OCI-LY1 (cell line): ENCODE measurements around the gene GORAB.

Source experiments
- EZH2 ChIP-seq: fragments of 200-600 bp; sonication (generic), shearing (Covaris generic); IDR thresholded peaks from 2 replicates; pipeline ENCODE4 v1.8.0; 2017; ENCODE audit warnings: borderline replicate concordance, mixed run types, mild to moderate bottlenecking, antibody characterized with exemption, low read length, moderate library complexity, mixed read lengths
- TF ChIP-seq, protein P1 (sequence below): fragments of 200-600 bp; sonication (generic), shearing (Covaris generic); IDR thresholded peaks from 2 replicates; pipeline ENCODE4 v1.5.1; 2017; ENCODE audit warnings: mild to moderate bottlenecking, antibody characterized with exemption, low read length, moderate library complexity, mixed read lengths

DNA sequence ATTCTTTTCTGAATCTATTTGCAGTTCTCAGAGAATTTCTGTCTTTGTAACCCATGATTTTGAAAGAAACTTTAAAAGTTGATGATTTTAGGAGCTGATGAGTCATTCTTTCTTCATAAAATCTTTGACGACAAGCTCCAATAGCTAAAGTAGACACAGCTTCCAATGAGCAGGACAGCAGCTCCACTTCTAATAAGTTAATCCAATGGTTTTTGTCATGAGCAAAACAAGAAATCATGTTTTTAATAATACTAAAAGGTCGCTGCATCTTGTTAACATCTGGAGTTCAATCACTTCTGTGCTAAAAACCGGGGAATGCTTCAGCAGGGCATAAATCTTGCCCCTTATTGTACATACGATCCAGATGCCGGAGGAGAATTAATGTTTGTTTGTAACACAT, 48.9 kb upstream of the GORAB start:
- no peak for TF ChIP-seq EZH2
- TF ChIP-seq, protein P1, sequence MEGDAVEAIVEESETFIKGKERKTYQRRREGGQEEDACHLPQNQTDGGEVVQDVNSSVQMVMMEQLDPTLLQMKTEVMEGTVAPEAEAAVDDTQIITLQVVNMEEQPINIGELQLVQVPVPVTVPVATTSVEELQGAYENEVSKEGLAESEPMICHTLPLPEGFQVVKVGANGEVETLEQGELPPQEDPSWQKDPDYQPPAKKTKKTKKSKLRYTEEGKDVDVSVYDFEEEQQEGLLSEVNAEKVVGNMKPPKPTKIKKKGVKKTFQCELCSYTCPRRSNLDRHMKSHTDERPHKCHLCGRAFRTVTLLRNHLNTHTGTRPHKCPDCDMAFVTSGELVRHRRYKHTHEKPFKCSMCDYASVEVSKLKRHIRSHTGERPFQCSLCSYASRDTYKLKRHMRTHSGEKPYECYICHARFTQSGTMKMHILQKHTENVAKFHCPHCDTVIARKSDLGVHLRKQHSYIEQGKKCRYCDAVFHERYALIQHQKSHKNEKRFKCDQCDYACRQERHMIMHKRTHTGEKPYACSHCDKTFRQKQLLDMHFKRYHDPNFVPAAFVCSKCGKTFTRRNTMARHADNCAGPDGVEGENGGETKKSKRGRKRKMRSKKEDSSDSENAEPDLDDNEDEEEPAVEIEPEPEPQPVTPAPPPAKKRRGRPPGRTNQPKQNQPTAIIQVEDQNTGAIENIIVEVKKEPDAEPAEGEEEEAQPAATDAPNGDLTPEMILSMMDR, result no peak
